Superior temporal gyrus (tissue), 1 donor: ENCODE measurements around the gene RBSN.

Experiments used
- DNase-seq: peaks from one replicate; pipeline ENCODE4 v3.0.0-alpha.2; 2016; ENCODE audit errors: extremely low spot score

RBSN gene

GRCh38 chr3:15099364-15100098, 583 bp upstream of the RBSN start:
- no peak for DNase-seq

- no peak for DNase-seq
Measured at GRCh38 chr3:15097891-15098290, 1.1 kb downstream of the RBSN start.

GRCh38 chr3:15096046-15096445, 2.9 kb downstream of the RBSN start:
- no peak for DNase-seq

GRCh38 chr3:15094187-15094875, 4.6 kb downstream of the RBSN start:
- no peak for DNase-seq

- no peak for DNase-seq
Measured at GRCh38 chr3:15092686-15093085, 6.3 kb downstream of the RBSN start.

- no peak for DNase-seq
Measured at GRCh38 chr3:15091575-15091974, 7.4 kb downstream of the RBSN start.

- no peak for DNase-seq
Measured at GRCh38 chr3:15089201-15089600, 9.7 kb downstream of the RBSN start.

- no peak for DNase-seq
Measured at GRCh38 chr3:15086699-15087098, 12.2 kb downstream of the RBSN start.

GRCh38 chr3:15086263-15086662, 12.7 kb downstream of the RBSN start:
- no peak for DNase-seq

GRCh38 chr3:15083252-15083651, 15.7 kb downstream of the RBSN start:
- no peak for DNase-seq

- DNase-seq, result no peak
Measured at GRCh38 chr3:15081960-15082664, 16.8 kb downstream of the RBSN start.

- no peak for DNase-seq
Measured at GRCh38 chr3:15079091-15079490, 19.9 kb downstream of the RBSN start.

- DNase-seq, result no peak
Measured at GRCh38 chr3:15074500-15074899, 24.4 kb downstream of the RBSN start.

- DNase-seq, result no peak
Measured at GRCh38 chr3:15071699-15072098, 27.2 kb downstream of the RBSN start.

- DNase-seq, result no peak
Measured at GRCh38 chr3:15069441-15069840, 29.5 kb downstream of the RBSN start.

- DNase-seq, result no peak
Measured at GRCh38 chr3:15066467-15066866, 32.5 kb downstream of the RBSN start.

- no peak for DNase-seq
Measured at GRCh38 chr3:15065550-15066007, 33.4 kb downstream of the RBSN start.

GRCh38 chr3:15064835-15065549, 34.0 kb downstream of the RBSN start, which contains the start of gene MRPS25:
TSS of gene MRPS25 (minus strand) at chr3:15065315. CDS start at chr3:15065194, 121 bp downstream.
- DNase-seq, result peak; percentile 92

- DNase-seq, result no peak
Measured at GRCh38 chr3:15064299-15064834, 34.6 kb downstream of the RBSN start.

GRCh38 chr3:15063656-15064286, 35.2 kb downstream of the RBSN start:
- no peak for DNase-seq

- DNase-seq, result no peak
Measured at GRCh38 chr3:15063238-15063637, 35.7 kb downstream of the RBSN start.
